Activated CD4-positive, CD25-positive, alpha-beta regulatory T cell treated with anti-CD3 and anti-CD28 coated beads, Interleukin-2, amount 50 U/mL, for 16 hours (primary cell): ENCODE measurements around the gene NCBP3.
A peak's percentile ranks its signal among the peaks of the same experiment; 100 is the strongest.

Experiments used
- DNase-seq: peaks from one replicate; pipeline ENCODE4 v3.0.0-alpha.2; 2020; ENCODE audit warnings: low read depth, low spot score

Gene NCBP3

GRCh38 chr17:3813171-3813570, 32.9 kb downstream of the NCBP3 start:
- DNase-seq = no peak

DNA sequence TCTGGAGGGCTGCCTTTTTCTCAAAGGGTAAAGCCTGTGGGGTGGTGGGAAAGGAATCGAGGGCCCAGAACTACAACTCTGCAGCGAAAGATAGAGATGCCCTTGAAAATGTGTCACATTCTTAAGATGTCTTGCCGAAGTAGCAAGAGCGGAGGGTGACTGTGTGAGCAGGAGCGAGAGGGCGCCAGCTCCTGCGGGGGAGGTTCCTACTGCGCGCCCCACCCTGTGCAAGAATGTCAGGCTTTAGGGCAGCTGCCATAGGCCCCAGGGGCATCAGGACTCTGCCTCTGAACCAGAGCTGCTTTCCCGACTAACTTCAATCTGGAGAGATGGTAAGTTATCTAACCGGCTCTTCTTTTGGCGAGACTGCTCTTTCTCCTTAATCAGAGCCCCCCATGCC, 33.3 kb downstream of the NCBP3 start:
- DNase-seq = no peak

DNA sequence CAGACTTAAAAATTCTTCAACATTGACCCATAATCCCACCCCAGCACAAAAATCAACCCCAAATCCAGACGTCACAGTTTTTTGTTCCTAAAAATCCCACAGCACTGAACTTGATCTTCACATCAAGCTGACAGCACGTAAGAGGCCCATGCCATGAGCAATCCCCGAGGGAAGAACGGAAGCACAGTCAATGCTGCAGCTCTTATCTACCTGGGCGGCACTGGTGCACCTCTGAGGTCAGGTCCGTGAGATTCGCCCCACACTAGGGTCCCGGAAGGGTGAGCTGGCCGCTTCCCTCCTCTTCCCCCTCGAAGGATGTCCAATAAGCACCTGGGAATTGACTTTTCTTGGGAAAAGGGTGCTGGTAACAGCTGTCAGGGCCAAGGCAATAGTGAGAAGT, 33.8 kb downstream of the NCBP3 start:
- no peak for DNase-seq

DNA sequence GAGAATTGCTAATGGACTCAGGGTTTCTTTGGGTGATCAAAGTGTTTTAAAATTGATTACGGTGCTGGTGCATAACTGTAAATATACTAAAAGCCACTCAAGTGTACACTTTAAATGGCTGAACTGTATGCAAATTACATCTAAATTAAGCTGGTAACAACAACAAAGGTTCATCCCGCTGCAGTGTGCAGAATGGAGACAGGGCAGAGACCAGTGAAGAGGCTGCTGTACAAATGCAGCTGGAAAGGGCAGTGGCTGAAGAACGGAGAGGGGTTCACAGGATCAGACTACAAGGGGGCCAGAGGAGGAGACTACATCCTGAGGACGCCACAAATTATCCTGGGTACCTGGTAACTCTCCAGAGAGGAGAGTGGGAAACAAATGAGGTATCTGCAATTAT, 36.0 kb downstream of the NCBP3 start:
- no peak for DNase-seq

DNA sequence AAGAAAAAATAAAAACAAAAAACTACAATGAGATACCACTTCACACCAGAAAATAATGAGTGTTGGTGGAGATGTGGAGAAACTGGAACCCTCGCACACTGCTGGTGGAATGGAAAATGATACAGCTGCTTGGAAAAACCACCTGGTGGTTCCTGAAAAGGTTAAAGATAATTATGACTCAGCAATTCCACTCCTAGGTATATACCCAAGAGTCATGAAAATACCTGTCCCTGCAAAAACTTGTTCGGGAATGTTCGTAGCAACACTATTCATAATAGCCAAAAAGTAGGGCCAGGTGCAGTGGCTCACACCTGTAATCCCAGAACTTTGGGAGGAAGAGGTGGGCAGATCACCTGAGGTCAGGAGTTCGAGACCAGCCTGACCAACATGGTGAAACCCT, 36.9 kb downstream of the NCBP3 start:
- DNase-seq = no peak

DNA sequence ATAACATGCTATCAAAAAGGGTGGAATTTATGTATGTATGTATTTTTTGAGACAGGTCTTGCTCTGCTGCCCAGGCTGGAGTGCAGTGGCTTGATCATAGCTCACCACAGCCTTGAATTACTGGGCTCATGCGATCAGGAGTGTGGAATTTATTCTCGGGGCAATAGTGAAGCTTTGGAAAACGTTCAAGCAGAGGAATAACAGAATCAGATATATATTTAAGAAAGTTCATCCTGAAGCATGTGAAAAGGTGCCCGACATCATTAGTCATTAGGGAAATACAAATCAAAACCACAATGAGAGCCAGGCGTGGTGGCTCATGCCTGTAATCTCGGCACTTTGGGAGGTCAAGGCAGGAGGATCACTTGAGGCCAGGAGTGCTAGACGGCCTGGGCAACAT, 37.3 kb downstream of the NCBP3 start:
- DNase-seq = no peak

DNA sequence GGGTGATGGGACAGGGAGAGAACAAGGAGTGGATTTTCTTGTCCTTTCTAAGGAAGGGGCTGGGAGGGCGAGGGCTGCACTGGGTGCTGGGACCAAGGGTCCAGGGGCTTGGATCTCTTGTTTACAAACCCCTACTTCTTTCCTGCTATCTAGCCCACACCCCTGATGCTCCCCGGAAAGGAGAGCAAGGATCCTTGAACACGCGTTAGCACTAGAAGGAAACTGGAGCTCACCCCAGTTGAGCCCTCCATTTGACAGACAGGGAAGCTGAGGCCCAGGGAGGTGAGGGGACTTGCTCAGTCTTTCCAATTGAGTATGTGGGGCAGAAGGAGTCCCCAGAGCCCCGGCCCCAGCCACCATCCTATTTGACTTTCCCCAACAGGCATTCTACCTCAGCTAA, 40.5 kb downstream of the NCBP3 start:
- DNase-seq = no peak

GRCh38 chr17:3804503-3804931, 41.5 kb downstream of the NCBP3 start:
- DNase-seq = no peak

DNA sequence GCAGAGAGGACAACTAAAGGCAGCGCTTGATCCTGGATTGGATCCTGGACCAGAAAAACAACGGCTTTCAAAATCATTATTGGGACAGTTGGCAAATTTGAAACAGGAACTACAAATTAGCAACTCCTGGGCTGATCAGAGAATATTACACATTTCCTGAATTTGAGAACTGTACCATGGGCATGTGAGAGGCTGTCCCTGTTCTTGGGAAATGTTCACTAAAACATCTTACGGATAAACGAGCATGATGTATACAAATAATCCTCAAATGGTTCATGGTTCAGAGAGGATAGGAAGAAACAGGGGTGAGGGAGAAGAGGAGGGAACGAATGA, 42.8 kb downstream of the NCBP3 start:
- DNase-seq = no peak

GRCh38 chr17:3802461-3803307, 43.4 kb downstream of the NCBP3 start:
- no peak for DNase-seq

GRCh38 chr17:3801792-3802191, 44.3 kb downstream of the NCBP3 start:
- no peak for DNase-seq

DNA sequence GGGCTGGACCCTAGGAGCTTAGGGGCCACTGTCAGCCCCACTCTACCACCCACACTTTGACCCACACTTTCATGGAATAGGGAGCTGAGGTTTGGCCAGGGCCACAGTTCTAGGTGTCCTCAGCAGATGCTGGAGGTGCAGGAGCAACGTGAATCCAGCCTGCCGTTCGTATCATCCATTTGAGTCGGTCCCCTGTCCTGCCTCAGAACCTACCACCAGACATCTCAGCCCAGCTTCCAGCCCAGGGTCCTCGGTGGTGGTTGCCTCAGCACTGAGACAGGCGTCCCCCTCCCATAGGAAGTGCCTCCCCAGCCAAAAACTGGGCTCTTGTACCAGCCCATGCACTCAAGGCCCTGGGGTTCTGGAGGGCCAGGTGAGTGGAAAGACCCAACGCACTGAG, 44.7 kb downstream of the NCBP3 start:
- DNase-seq = no peak

GRCh38 chr17:3800362-3801271, 45.4 kb downstream of the NCBP3 start, which contains the start of gene ITGAE:
ITGAE (minus strand) TSS chr17:3801188; CDS start chr17:3801144, 44 bp downstream.
- DNase-seq = no peak

DNA sequence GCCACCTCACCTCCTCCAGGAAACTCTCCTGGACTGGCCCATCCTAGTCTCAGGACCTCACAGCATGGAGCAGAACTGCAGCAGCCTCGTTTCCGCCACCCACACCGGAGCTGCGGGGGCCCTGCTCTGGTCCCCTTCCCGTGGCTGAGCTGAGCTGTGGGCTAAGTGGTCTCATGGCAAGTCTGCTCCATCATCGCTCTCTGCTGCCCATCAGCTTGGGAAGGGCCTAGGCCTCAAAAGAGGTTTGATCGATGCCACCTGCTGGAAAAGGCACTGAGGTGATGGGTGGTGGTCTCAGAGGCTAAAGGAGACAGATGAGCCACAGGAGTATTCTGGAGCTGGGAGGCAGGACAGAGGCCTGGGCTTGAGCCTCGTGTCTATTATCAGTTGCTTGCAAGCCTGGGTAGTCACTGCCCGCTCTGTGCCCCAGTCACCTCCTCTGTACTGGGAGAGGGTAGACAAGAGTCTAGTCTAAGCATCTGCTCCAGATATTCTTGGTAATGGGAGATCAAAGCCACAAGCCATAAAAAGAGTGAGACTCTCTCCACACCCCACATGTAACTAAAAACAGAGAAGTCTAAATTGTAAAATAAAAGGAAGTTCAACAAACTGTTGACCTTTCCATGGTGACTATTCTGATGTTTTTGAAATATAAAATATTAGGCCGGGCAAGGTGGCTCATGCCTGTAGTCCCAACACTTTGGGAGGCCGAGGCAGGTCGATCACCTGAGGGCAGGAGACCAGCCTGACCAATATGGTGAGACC, 46.7 kb downstream of the NCBP3 start:
- DNase-seq = no peak

DNA sequence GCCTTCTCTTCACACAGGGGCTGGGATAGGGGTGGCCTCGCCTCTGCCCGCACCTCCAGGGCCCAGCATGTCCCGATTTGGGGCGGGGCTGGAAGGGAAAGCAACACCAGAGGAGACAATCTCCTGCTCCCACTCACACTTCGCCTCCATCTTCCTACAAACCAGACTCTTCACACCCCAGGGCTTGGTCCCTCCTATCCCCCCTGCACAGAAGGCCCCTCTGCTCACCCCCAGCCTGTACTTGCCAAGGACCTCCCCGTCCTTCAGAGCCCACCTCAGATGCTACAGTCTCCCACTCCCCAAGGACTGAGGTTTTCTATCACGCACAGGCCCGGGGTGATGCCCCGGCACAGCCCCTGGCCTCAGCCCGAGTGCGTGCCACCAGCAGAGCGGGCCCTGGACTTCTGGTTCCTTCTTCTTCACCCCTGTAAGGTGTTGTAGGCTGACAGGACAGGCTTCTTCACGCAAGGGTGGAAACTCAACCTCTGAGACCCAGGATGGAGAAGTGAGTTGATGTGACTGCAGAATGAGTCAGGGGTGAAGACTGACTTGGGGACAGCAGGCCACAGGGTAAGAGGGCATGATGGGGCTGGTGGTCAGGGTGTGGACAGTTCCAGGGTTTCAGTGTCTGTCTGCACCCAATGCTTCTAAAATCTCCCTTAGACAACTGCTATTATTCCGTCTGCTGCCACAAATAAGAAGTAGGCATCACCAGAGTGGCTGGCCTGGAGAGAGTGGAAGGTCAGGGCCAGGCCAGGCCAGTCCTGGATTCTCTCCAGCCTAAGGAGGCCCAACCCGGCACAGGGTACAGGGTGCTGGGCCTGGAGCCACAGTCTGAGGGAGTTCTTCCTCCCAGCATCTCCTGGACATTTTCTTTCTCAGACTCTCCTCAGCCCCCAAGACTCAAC, 47.5 kb downstream of the NCBP3 start:
- no peak for DNase-seq

DNA sequence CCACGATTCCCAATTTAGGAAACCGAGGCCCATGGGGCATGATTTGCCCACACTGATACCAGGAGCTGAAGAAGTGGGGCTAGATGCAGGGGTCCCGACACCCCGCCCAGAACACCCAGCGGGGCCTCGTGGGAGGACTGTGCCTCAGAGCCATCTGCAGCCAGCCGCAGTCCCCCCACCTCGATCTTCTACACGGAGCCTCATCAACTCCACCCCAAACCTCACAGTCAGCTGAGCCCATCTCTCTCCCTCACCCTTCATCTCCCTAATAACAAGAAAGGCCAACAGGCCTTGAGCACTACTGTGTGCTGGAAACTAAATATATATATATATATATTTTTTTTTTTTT, 49.2 kb downstream of the NCBP3 start:
- no peak for DNase-seq

GRCh38 chr17:3796110-3796821, 49.8 kb downstream of the NCBP3 start:
- peak; percentile 63 for DNase-seq

DNA sequence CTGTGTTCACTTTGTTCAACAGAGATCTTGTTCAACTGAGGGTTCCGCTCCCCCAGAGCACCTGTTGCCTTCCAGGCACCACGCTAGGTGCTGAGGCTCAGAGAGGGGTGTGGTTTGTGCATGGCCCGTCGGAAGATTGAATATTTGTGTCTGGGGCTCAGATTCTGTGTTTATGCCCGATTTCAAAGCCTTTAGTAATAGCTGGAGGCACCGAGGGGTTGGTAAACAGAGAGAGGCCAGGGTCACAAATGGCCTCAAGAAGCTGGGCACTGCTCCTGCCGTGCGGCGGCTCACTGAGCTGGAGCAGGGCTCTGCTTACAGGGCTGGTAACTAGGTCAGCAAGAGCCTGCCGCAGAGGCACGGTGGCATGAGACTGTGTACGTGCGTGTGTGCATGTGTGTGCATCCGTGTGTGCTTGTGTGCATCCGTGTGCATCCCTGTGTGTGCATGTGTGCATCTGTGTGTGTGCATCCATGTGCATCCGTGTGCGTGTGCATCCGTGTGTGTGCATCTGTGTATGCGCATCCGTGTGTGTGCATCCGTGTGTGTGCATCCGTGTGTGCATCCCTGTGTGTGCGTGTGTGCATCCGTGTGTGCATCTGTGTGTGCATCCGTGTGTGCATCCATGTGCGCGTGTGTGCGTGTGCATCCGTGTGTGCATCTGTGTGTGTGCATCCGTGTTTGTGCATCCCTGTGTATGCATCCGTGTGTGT, 50.5 kb downstream of the NCBP3 start:
- DNase-seq = no peak

DNA sequence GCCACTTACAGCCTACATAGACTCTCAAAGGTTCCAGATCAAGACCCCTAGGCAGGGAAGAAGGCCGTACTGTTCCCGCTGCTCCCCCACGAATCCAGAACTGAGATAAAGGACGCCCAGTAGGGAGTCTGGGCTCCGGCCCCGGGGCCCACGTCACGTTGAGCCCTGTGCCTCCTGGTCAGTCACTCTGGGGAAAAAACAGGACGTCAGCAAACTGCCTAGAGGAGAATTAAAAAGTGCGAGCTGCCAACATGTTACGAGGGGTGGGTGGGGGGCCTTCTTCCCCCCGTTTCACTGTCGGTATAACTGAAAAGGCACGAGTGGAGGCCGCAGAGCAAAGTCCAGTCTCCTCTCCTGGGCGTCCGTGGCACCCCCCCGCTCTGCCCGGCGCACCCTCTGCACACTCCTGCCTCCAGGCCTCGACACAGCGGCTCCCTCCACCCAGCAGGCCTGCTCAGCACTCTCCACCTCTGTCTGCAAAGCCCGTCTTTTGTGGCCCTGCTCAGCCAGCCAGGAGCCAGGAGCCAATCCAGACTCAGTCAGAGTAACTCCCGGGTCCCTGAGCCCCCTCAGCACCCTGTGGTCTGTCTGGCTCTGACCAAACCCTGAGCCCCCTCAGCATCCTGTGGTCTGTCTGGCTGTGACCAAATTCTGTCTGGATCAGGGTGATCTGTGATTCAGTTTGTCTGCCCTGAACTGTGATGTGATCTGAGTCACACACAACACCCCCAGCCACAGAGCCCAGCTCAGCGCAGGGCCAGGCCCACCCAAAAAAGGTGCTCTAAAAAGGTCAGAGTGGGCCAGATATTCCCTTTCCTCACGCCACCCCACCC, 51.3 kb downstream of the NCBP3 start:
- no peak for DNase-seq
